Testis (tissue), 3 donors: ENCODE measurements around the gene TWNK. TPM values are rescaled to one million over a fixed set of nuclear protein-coding genes. Genes with fewer than 3 reads are reported as not detected.

Experiments used
- DNase-seq: peaks from one replicate; pipeline ENCODE4 v3.0.0-alpha.2; 2019
- H3K27ac ChIP-seq, 2 donors: fragments of 200-600 bp; sonication (generic); one replicate each; pipeline ENCODE4 v1.5.1; 2019
- H3K27me3 ChIP-seq: fragments of 200-600 bp; sonication (generic); one replicate; pipeline ENCODE4 v1.5.1; 2019
- H3K36me3 ChIP-seq: fragments of 200-600 bp; sonication (generic); one replicate; pipeline ENCODE4 v1.5.1; 2017; ENCODE audit warnings: low read depth; ENCODE audit errors: missing control alignments
- H3K4me1 ChIP-seq: fragments of 200-600 bp; sonication (generic); one replicate; pipeline ENCODE4 v1.5.1; 2019
- H3K4me3 ChIP-seq, 2 donors: fragments of 200-600 bp; sonication (generic); one replicate each; pipeline ENCODE4 v1.5.1; 2017 to 2019
- H3K9me3 ChIP-seq: fragments of 200-600 bp; sonication (generic); one replicate; pipeline ENCODE4 v1.5.1; 2017
- POLR2A ChIP-seq: fragments of 450-650 bp; IDR thresholded peaks from one replicate; pipeline ENCODE4 v1.6.1; 2017; ENCODE audit warnings: antibody characterized with exemption, mild to moderate bottlenecking, moderate library complexity
- WGBS, 2 donors: methylation state at CpG; one replicate each; pipeline ENCODE4 v1.1.5; 2018; 5-methylcytosine and 5-hydroxymethylcytosine counted together
- intact Hi-C: fragments of 100-400 bp; cut with DNase I; formaldehyde crosslinking; loops from one replicate; pipeline ENCODE4 v1.15.1; 2023; ENCODE audit warnings: low total_unique reads
- polyA plus RNA-seq: library from polyadenylated mRNA; stranded (reverse); fragments of 350-450 nt; fragmentation: Illumina TruSeq; extraction: RNeasy Lipid Tissue Mini Kit (QIAGEN cat#74804); gene quantifications from one replicate; pipeline ENCODE4 v1.2.3, GENCODE V29; 2014; ENCODE audit warnings: low read depth, low replicate concordance; ENCODE audit not compliant: insufficient read depth
- total RNA-seq, 2 donors: library from RNA; depleted of rRNA; stranded (reverse); fragments of >200 nt; gene quantifications; one replicate each; pipeline ENCODE4 v1.2.3, GENCODE V29; 2016
- TF ChIP-seq, protein P1 (sequence below), 3 experiments: fragments of 450-650 bp in 2 of 3; fragments of 200-600 bp in 1 of 3; sonication (generic) in 1 of 3; IDR thresholded peaks; one replicate each; pipeline ENCODE4 v1.5.1; 2016 to 2019; ENCODE audit warnings: antibody characterized with exemption in 3 of 3, mild to moderate bottlenecking in 2 of 3, moderate library complexity in 1 of 3

The TWNK gene
- total and polyA plus RNA-seq, 3 donors from 2014 or later, result 24.4 to 31.1 (median 26.4) TPM

DNA sequence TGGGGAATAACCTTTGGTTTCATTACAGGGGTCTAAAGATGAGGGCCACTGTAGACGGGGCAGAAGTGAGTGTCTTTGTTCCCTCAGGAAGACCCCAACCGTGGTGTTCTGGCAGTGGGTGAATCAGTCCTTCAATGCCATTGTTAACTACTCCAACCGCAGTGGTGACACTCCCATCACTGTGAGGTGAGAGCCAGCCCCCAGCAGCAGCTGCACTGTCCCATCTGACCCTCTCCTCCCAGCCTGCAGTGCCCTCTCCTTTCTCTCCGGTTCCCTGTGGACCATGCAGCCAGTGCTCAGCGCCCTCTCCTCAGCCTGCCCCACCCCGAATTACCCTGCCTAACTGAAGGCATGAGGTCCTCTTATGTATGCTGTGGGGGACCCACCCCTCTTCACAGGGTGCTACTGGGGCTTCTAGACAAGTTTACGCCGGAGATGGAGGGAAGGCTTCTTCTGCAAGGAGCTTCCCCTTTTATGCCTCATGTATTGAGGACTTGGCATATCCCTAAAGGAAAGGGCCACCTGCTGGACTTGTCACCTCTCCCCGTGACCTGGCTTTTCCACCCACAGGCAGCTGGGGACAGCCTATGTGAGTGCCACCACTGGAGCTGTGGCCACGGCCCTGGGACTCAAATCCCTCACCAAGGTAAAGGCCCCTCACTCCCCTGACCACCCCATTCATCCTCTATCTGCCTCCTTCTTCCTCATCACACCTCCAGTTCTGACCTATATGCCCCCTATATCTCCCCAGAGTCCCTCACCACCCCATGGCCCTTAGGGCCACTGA, 48.8 kb downstream of the TWNK start:
- H3K27ac ChIP-seq, result no peak overlapping the region
- intact Hi-C loops, result no loop called here
- H3K4me3 ChIP-seq, result no peak overlapping the region
- H3K9me3 ChIP-seq, result no peaks in the 10 kb centered on the region
- no peak for DNase-seq
- peaks cover 9% of the 10 kb centered on the region for H3K4me1 ChIP-seq
- WGBS, 2 donors, result 87 to 88% methylated on average over 10 of the region's 10 CpGs
- no peaks in the 10 kb centered on the region for H3K36me3 ChIP-seq
- H3K27me3 ChIP-seq, result no peaks in the 10 kb centered on the region
- TF ChIP-seq POLR2A, result no peak
- TF ChIP-seq, protein P1, sequence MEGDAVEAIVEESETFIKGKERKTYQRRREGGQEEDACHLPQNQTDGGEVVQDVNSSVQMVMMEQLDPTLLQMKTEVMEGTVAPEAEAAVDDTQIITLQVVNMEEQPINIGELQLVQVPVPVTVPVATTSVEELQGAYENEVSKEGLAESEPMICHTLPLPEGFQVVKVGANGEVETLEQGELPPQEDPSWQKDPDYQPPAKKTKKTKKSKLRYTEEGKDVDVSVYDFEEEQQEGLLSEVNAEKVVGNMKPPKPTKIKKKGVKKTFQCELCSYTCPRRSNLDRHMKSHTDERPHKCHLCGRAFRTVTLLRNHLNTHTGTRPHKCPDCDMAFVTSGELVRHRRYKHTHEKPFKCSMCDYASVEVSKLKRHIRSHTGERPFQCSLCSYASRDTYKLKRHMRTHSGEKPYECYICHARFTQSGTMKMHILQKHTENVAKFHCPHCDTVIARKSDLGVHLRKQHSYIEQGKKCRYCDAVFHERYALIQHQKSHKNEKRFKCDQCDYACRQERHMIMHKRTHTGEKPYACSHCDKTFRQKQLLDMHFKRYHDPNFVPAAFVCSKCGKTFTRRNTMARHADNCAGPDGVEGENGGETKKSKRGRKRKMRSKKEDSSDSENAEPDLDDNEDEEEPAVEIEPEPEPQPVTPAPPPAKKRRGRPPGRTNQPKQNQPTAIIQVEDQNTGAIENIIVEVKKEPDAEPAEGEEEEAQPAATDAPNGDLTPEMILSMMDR (IDR thresholded peaks at IDR 0.05), result no peak

DNA sequence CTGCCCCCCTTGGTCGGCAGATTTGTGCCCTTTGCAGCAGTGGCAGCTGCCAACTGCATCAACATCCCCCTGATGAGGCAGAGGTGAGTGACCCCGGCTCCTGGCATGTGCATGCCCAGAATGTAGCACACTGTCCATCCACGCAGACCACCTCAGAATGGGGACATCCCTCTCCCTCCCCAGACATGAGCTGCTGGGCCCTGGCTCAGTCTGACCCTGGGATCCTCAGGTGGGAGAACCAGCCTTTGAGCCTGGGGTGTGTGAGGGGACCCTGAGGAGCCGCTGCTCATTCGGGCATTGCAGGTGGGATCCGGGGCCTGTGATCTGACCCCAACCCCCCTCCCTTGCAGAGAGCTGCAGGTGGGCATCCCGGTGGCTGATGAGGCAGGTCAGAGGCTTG, 49.4 kb downstream of the TWNK start:
- Histone ChIP-seq H3K9me3 (no peaks in the 10 kb centered on the region), H3K27me3 (no peaks in the 10 kb centered on the region), H3K4me1 (peaks cover 13% of the 10 kb centered on the region), H3K4me3 (no peak overlapping the region), H3K36me3 (no peaks in the 10 kb centered on the region), H3K27ac (no peak overlapping the region)
- intact Hi-C loops, result no loop called here
- no peak for DNase-seq
- TF ChIP-seq POLR2A, result no peak
- TF ChIP-seq, protein P1 (IDR thresholded peaks at IDR 0.05), result no peak
- 72 to 77% methylated on average over 2 to 5 of the region's 7 CpGs for WGBS, 2 donors

DNA sequence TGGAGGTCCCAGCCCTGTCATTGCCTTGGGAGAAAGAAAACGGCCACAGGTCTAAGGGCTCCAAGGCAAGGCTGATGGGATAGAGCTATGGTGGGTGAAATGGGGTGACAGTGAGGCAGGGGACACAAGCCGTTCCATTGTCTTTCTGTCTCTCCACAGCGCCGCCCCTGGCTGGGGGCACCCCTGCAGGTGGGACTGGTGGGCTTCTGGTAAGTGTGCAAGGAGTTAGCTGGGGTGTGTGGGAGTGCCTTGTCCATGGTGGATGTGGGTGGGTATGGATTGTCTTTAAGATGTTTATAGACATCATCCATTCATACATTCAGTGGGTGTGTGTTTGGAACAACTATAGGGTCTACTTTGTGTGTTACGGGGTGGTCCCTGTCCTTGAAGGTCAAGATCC, 51.1 kb downstream of the TWNK start:
- H3K36me3 ChIP-seq, result no peaks in the 10 kb centered on the region
- no peak overlapping the region for H3K4me3 ChIP-seq

DNA sequence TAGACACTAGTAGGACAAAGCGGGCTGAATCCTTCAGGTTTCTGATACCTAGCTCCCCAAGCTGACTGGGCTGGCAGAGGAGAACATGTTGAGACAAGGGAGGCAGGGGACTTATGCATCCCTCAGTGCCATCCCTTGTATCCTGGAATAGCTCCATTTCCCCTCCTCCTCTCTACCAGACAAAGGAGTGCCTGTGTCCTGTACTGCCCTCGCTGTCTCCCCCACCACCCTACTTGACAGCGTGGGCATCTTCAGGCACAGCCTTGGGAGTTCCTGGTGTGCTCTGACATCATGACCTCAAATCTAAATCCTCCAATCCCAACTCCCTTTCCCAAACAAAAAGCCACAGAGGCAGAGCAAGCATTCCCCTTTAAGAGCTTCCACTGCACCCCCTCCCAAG, 52.7 kb downstream of the TWNK start:
- no peak for TF ChIP-seq POLR2A
- TF ChIP-seq, protein P1 (IDR thresholded peaks at IDR 0.05), result no peak
- WGBS, 2 donors, result 66 to 86% methylated on average over 3 of the region's 3 CpGs
- H3K4me1 ChIP-seq, result peaks cover 22% of the 10 kb centered on the region
- DNase-seq, result peak; percentile 83
- peak overlapping the region; percentile 45 to 88 for H3K27ac ChIP-seq
- H3K36me3 ChIP-seq, result no peaks in the 10 kb centered on the region
- H3K4me3 ChIP-seq, result no peak overlapping the region
- no peaks in the 10 kb centered on the region for H3K27me3 ChIP-seq
- intact Hi-C loops, result no loop called here
- no peaks in the 10 kb centered on the region for H3K9me3 ChIP-seq

More for the DNA sequence above, 51.1 kb downstream of the TWNK start:
- WGBS, 2 donors, result 73 to 83% methylated on average over 5 of the region's 5 CpGs
- no peak overlapping the region for H3K27ac ChIP-seq
- no peaks in the 10 kb centered on the region for H3K9me3 ChIP-seq
- intact Hi-C loops, result no loop called here
- no peaks in the 10 kb centered on the region for H3K27me3 ChIP-seq
- no peak for DNase-seq
- peaks cover 18% of the 10 kb centered on the region for H3K4me1 ChIP-seq
- TF ChIP-seq, protein P1 (IDR thresholded peaks at IDR 0.05), result no peak
- TF ChIP-seq POLR2A, result no peak

DNA sequence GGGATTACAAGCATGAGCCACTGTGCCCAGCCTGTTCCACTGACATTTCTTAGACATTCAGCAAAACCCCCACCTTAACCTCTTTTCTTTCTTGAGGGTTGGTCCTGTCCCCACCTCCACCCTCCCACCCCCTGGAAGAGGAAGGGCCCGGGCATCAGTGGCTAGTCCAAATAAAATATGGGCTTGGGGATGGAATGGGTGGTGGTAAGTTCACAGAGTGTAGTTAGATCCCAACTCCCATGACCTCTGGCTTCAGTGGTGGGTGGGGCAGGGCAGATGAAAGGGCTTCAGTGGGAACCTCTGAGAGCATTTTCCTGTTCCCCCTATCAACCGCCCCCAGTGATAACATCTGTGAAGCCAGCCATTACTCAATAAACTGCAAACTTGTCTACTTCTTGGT, 53.5 kb downstream of the TWNK start:
- intact Hi-C loops, result no loop called here
- Histone ChIP-seq H3K4me1 (peaks cover 22% of the 10 kb centered on the region), H3K27me3 (no peaks in the 10 kb centered on the region), H3K27ac (peak overlapping the region; percentile 45 to 88), H3K36me3 (no peaks in the 10 kb centered on the region), H3K4me3 (no peak overlapping the region), H3K9me3 (no peaks in the 10 kb centered on the region)
- no peak for DNase-seq
- 46 to 52% methylated on average over 2 of the region's 2 CpGs for WGBS, 2 donors
- no peak for TF ChIP-seq POLR2A
- TF ChIP-seq, protein P1 (IDR thresholded peaks at IDR 0.05), result no peak
